Hypothalamus (tissue), 51 donors: ENCODE results near the gene GNA12.

ENCODE experiments used
- DNase-seq, 51 donors: peaks; one replicate each; lab custom pipeline; 2025; lab: John Stamatoyannopoulos, UW

Gene GNA12

DNA sequence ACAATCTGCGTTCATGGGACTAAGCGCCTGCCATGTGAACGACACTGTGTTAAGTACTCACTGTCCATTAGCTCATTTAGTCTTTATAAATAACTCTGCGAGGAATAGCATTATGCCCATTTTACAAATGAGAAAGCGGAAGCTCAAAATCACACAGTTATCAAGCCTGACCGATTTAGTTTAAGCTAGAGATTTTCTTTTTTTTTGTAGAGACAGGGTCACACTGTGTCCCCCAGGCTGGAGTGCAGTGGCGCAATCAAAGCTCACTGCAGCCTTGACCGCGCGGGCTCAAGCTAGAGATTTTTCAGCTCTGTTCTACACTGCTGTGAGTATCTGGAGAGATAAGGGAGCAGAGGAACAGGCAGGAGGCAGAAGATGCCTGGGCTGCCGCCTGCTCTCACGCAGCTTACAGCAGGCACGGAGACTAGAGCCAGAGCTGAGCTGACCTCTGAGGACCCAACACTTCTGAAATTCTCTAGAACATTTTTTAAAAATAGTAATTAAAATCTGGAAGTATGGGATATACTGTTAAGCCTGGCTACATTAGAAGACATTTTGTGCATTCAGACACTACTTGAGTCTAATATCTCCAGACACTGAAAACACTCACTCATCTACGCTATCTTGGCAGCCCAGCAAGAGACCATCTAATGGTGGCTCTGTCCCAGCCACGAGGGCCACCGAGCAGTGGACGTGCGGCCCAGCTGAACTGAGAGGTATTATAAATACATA, 38.7 kb downstream of the GNA12 start:
- DNase-seq, result no peak

DNA sequence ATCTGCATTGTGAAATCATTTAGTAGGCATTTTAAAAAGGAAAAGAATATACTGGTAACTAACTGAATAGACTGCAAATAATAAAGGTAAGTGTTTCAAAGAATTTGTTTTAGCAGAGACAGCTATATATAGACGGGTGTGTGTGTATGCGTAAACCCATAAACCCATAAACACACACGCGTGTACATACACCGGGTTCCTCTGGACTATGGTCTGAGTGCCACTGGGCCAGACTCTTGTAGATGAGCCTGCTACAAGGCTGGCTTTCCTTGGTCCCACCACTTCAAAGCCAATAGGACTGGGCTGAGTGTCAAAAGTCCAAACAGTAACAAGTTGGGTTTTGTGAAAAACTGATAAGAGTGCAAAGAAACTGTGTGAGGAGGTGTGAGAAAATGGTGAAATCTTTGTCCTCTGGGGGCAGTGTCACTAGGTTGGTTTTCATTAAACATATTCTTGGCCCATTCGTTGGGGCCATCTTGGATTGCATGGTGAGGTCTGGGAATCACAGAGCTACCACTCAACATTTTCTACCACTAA, 39.8 kb downstream of the GNA12 start:
- no peak for DNase-seq

DNA sequence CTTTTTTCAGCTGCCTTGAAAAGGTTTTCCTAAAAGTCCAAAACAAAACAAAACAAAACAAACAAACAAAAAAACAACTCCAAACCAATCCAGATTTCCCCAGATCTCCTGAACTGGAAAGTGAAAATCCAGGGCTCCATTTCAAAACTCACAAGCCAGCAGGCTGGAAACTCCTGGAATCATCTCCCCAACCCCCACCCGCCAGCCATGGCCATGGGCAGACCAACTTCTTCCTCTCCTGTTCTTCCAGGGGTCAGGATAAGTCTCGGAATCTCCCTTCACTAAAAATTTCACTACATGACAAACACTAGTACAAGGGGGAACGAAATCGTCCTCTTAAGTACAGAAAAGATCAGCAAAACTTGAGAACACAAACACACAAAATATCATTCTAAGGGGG, 40.4 kb downstream of the GNA12 start:
- no peak for DNase-seq

DNA sequence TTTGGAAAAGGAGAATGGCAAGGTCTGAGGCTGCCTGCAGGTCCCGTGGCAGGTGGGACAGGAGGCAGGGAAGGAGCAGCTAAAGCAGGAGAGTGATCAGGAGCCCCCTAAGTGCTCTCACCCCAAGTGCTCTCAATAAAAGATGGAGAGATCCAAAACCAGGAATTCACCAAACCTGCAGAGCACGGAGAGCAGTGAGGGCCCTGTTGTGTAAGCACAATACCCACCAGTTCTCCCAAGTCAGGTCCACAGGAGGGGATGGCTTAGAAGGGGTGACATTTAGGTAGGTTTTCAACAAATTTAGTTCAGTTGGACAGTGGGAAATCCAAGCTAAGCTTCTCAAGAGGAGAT, 40.8 kb downstream of the GNA12 start:
- DNase-seq, result no peak

DNA sequence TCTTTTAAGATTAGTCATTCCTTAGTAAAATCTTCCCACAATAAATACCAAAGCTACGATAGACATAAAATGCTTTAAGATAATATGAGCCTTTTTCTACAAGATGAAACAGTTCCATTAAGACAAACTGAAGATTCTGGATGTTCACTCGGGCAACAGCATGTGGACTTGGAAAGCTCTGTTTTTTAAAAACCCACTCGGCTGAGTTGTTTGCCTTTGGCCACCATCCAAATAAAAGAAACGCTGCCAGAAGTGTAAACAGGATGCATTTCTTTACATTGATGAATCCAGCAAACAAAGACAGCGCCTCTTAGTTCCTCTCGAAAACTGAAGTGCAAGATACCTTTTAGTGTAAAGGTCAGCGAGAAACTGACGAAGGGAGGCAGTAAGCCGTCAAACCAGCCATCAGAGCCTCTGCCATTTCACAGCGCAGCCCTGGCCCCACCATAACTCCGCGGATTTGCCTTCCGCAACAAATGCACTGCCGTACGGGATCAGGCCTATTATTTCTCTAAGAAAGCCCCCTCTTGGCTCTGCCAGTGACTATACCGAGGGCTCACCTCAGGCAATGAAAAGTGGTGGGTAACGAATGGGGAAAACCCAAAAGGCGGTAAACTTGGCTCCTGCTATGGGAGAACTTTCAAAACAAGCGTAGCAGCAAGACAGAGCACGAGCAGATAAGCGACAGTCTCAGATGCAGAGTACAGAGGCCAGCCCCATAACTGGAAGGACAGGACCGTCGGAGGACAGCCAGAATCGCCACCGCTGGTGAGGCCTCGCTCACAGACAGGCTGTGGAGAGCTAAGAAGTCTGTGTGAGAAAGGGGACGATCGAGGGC, 41.4 kb downstream of the GNA12 start:
- DNase-seq, result no peak

DNA sequence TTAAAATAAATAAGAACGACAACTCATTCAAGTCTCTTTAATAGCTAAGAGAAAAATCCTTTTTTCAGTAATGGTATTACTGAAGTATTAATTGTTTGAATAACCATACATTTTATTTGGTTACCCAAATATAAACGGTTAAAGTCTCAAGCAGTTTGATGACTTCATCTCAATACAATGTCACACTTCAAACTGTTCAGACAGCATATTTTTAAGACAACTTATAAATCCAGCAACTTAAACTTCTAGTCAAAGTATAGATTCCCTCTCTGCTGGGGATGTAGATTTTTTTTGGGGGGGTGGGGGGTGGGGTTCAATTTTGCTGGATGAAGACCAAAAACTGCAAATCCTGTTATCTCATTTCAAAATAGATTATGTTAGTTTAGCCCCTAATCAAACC, 42.0 kb downstream of the GNA12 start:
- no peak for DNase-seq

DNA sequence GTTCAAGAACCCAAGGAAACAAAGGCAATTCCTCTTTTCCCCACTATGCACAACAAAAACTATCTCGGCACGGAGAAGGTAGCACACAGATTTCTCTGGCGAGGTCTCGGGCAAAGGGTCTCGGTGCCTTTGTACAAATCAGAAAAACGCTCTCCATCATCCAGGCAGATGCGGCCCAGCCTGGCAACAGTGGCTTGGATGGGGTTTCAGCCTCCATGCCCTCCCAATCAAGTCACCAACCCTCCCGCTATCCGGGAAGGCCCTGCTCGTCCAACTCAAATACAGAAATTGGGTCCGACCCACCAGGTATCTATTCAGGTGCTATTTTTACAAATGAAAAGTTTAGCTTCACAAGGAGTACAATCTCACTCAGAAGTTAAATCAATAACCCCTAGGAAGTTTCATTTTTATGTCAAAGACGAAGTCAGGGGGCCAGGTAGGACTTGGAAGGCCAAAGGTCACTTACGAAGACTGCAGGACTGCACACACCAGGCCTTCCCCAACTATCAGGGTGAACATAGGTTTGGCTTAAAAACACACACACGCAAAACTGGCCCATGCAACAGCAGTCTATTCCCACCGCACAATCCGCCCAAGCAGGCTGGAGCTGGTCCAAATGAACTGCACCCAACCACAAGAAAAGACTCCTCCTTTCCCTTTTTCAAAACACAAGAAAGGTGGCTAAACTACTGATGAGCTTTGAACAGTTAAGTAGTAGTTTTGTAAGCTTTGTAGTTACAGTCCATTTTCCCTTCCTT, 43.0 kb downstream of the GNA12 start:
- peak in 9 of 51 donors; percentile 19 to 45 (median 28) for DNase-seq

DNA sequence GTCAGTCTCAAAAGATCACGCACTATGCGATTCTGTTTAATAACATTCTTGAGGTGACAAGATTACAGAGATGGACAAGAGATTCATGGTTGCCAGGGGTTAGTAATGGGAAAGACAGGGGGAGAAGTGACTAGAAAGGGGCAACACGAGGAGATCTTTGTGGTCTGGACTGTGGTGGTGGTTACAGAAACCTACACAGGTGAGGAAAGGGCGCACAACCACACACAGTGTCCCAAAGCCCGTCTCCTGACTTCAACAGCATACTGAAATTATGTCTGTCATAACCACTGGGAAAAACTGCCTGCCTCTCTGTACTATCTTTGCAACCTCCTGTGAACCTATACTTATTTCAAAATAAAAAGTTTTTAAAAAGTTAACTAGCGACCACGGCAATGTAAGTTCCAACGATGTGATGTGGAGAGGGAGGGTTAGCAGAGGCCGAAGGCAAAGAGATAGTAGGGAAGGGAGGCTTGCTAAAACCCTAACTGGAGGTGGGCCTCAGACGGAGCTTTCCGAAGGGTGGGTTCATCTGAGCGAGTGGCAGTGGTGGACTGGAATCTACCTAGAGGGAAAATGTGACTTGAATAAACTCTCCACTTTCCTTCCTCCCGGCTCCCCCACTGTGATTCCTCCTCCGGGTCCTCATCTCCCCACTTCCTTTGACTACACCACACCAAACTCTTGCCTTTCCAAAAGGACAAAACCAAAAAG, 43.7 kb downstream of the GNA12 start:
- no peak for DNase-seq

DNA sequence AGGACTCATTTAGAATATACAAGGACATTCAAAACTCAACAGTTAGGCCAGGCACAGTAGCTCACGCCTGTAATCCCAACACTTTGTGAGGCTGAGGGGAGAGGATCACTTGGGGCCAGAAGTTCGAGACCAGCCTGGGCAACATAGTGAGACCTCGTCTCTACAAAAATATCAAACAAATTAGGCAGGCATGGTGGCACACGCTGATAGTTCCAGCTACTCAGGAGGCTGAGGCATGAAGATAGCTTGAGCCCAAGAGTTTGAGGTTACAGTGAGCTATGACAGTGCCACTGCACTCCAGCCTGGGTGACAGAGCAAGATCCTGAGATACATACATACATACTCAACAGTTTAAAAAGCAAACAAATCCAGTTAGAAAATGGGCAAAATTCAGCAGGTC, 44.9 kb downstream of the GNA12 start:
- DNase-seq, result no peak

DNA sequence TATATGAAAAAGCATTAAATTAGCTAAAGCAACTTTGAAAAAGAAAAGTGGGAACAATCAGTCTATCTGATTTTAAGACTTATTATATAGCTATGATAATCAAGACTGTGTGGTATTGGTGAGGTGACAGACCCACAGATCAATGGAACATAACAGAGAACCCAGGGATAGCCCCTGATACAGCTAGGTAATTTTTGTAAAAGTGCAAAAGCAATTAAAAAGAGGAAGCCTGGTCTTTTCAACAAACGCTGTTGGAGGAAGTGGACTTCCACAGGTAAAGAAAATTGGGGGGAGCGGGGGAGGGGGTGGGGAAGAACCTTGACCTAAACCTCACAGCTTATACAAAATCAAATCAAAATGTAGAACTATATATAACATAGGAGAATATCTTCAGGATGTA, 45.4 kb downstream of the GNA12 start:
- DNase-seq, result no peak

DNA sequence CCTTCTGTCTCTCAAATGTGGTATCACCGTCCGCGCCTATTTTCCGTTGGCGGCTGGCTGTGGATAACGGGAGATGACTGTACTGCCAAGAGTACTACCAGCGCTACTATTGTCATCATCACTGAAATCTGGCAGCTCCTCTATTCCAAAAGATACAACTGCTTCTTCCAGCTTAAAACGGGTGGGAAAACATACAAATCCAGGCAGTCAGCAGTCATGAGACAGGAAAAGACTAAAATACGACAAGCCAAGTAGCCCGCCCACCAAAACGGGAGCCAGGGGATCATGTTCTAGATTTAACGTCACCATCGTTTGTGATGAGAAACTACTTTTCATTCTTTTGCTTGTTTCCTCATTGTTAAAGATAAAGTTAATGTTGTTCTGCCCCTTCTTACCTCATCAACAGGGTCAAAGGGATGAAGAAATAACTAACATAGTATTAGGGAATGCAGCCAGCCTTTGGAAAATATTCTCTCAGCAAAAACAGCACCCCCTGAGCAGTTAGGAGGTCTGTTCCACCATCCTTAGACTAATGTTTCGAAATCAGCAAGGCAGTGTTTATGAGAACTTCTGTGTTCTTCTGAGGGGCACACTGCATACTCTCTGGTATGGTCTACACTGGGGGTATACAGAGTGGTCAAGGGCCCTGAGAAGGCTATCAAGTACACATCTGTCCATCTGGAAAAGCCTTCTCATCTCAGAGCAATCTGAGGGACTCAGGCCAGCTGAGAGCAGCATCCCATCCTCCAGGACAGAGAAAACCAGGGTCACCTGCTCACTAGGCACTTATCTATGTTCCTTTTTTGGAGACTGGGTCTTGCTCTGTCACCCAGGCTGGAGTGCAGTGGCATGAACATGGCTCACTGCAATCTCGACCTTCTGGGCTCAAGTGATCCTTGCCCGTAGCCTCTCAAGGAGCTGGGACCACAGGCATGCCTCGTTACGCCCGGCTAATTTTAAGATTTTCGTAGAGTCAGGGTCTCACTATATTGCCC, 47.5 kb downstream of the GNA12 start:
- DNase-seq, result peak in 5 of 51 donors; percentile 14 to 58 (median 31)

DNA sequence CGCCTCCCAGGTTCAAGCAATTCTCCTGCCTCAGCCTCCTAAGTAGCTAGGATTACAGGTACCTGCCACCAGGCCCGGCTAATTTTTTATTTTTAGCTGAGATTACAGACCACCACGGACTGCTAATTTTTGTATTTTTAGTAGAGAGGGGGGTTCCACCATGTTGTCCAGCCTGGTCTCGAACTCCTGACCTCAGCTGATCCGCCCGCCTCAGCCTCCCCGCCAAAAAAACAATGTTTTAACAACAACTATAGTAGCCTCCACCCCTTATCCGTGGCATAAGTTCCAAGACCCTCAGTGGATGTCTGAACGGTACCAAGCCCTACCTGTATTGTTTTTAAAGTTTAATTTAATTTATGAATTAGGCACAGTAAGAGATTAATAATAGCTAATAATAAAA, 48.2 kb downstream of the GNA12 start:
- no peak for DNase-seq

DNA sequence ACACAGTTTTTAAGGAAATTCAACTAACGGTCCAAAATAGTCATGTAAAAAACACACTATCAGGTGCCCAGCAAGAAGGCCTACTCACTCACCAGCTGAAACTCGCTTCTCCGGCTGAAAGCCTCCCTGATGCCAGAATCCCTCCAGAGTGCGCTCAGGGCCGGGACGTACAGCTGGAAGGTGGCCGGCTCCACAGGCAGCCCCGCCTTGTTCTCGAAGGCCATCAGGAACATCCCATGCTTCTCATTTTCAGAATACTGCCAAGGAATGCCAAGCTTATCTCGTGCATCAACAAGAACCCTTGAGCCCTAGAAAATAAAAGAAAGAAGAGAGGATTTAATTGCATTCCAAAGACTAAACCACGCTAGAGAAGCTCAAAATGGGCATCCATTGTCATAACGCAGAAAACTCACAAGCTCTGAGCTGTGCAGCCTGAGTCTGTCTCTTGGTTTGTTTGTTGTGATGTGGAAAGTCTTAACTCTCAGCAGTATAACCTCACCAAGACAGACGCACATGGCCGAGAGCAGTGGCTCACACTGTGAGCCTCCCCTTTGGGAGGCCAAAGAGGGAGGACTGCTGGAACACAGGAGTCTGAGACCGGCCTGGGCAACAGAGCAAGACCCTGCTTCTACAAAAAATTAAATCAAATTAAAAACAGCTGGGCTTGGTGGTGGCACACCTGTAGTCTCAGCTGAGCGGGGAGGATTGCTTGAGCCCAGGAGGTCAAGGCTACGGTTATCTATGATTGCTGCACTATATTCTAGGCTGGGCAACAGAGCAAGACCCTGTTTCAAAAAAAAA, 49.1 kb downstream of the GNA12 start:
- no peak for DNase-seq

DNA sequence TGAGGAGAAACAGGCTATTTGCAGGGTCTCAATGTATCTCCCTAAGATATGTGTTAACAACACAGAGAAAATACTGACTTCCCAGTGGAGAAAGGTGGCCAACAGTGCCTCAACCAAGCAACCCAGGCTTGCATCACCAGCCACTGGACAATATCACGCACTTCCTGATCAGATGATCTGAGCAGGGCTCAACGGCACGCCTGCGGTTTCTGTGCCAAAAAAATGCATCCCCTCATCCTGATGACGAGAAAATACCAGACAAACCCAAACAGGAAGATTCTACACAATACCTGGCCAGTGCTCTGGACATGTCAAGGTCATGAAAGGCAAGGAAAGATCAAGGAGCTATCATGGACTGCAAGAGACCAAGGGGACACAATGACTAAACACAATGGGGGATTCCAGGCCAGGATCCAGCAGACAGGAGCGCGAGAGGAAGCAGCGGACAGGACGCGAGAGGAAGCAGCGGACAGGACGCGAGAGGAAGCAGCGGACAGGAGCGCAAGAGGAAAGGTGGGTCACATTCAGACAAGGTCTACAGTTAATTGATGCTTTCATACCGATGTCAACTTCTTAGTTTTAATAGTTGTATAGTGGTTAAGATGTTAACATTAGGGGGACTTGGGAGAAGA, 51.1 kb downstream of the GNA12 start:
- no peak for DNase-seq

DNA sequence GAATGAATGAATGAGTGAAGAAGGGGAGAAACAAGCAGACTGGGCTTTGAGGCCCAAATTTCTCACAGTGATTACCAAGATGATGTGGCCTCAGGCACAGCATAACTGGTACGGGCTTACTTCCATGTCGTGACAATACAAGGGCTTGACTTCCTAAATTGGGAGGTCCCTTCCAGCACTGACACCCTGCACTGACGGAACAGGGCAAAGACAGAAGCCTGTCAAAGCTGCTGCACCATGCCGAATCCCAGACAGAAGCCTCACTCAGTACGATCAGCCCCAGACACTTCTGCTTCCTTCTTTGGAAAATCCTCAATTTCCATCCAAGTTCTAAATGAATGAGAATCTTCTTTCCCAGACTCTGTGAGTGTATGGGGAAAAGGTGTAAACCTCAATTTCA, 51.9 kb downstream of the GNA12 start:
- DNase-seq, result no peak

DNA sequence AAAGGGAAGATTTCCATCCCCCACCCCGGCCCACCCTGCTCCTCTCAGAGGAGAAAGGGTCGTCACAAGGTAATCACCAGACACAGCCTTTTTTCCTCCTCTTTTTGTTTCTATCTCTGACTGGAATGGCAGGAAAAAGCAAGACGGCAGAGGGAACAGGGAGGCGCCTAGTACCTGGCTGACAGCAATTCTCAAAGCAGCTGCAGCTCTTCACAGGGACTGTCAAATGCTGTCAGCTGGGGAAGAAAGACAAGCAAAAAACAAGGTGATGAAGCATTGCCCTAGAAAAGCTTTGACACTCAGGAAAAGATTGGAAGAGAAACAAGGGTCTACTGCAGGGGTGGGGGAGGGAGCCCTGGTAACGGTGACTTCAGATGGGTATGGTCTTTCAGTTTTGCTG, 52.7 kb downstream of the GNA12 start:
- no peak for DNase-seq

DNA sequence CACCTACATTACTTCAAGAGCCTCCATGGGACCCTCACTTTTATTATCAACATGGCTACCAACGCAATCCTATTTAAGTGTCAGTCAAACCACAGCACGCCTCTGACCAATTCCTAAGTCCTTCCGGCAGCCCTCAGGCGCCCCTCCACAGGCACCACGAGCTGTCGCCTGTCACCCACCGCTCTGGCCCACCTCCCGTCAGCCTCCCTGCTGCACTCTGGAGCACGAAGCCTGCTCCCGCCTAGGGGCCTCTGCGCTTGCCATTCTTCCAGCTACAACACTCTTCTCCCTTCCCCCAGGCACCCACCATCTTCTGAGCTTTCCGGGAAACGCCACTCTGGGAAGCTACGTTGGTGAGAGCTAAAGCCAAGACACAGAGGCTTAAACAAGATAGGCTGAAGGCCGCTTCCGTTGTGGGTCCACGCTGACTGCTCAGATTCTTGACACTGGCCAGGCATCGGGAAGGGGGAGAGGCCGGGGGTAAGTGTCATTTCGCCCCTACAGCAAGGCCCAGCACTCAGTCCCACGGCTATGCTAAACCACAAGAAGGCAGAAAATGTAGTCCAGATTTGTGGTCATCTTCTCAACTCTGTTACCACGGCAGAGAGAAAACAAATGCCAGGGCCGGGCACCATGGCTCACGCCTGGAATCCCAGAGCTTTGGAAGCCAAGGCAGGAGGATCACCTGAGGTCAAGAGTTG, 56.7 kb downstream of the GNA12 start:
- no peak for DNase-seq
